T-helper 22 cell (primary cell): Measurements from ENCODE around the gene MYOF.
A peak's percentile ranks its signal among the peaks of the same experiment; 100 is the strongest.

Experiments used
- DNase-seq: peaks from one replicate; pipeline ENCODE4 v3.0.0-alpha.2; 2020; ENCODE audit warnings: low read depth

Gene MYOF

GRCh38 chr10:93482145-93482834 is at the start of gene MYOF:
Gene MYOF (minus strand): TSS chr10:93482334. CDS start chr10:93482194, 140 bp downstream.
- peak; percentile 7 for DNase-seq

- no peak for DNase-seq
These were observed 36.4 kb upstream of the MYOF start for GRCh38 chr10:93518531-93518930.

- no peak for DNase-seq
These were observed 33.9 kb upstream of the MYOF start for GRCh38 chr10:93516006-93516380.

- no peak for DNase-seq
These were observed 33.2 kb upstream of the MYOF start for GRCh38 chr10:93515071-93516005.

- no peak for DNase-seq
These were observed 32.4 kb upstream of the MYOF start for GRCh38 chr10:93514521-93514920.

DNA sequence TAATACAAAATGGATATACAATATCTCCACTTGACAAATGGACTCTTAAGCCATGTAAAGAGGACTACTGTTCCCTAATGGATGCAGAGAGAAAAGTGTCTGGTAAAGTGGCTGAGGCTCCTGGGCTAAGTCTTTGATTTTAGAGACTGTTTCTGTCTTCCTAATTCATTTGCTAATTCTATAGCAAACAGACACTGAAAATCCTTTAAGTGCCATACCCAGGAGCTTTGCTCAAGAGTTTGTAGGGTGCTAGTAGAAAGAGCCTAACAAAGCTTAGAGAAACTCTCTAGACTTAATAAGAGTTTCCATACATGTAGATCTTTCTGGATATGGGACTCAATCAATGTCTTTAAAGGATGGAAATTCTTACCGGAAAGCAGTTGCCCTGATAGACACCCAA is 31.0 kb upstream of the MYOF start:
- no peak for DNase-seq

- no peak for DNase-seq
These were observed 30.4 kb upstream of the MYOF start for GRCh38 chr10:93512565-93512964.

DNA sequence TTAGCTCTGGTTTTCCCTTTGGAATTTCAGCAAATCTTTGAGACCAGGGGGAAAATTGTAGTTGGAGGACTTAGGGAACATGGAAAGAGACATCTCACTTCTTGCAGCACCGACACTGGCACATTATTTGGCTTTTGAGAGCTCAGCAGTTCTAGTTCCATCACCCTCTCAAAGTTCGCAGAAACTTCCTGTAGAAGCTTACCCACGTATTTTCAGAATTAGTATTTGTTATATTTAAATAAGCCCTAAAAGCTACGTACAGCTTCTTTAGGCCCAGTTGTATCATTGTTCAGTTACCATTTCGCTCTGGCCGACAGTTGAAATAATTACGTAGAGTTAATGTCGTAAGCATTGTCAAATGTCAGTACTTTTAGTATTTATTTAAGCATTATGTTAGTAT is 27.7 kb upstream of the MYOF start:
- DNase-seq = no peak

GRCh38 chr10:93505075-93505474 is 22.9 kb upstream of the MYOF start:
- DNase-seq = no peak

DNA sequence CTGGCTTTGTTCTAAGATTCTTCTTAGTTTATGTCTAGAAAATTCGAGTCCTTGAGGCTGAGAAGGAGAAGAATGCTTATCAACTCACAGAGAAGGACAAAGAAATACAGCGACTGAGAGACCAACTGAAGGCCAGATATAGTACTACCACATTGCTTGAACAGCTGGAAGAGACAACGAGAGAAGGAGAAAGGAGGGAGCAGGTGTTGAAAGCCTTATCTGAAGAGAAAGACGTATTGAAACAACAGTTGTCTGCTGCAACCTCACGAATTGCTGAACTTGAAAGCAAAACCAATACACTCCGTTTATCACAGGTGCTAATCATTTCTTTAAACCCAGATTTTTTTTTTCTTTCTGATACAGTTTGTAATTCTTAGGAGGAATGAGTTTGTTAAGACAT is 20.9 kb upstream of the MYOF start:
- no peak for DNase-seq

- no peak for DNase-seq
These were observed 19.5 kb upstream of the MYOF start for GRCh38 chr10:93501650-93502049.

- no peak for DNase-seq
These were observed 16.0 kb upstream of the MYOF start for GRCh38 chr10:93498166-93498565.

DNA sequence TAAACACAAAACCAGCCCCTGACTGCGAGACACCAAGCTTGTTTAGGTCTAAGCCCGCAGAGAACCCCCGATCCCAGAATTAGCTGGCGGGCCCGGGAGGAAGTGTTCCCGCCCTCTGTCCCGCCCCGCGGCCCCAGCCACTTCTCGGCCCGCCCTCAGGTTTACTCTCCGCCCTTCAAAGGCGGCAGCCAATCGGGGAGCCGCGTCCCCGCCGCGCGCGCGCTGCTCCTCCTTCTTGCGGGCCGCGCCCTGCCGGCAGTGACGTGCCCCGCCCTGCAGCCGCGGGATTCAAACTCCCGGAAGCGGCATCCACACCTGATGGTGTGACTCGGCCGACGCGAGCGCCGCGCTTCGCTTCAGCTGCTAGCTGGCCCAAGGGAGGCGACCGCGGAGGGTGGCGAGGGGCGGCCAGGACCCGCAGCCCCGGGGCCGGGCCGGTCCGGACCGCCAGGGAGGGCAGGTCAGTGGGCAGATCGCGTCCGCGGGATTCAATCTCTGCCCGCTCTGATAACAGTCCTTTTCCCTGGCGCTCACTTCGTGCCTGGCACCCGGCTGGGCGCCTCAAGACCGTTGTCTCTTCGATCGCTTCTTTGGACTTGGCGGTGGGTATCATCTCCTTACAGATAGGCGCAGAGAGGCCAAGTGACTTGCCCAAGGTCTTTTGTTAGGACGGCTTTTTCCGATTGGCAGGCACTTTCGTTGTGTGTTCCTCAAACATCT is 14.3 kb upstream of the MYOF start, which contains the start of gene CEP55:
Gene CEP55, plus strand, starts transcription at position 291 of the 720 bp plus-strand sequence. CDS start 3,440 bp downstream, outside the sequence.
- DNase-seq = peak; percentile 90

- DNase-seq = no peak
These were observed 13.7 kb upstream of the MYOF start for GRCh38 chr10:93495654-93496321.

- no peak for DNase-seq
These were observed 12.4 kb upstream of the MYOF start for GRCh38 chr10:93494494-93494893.

DNA sequence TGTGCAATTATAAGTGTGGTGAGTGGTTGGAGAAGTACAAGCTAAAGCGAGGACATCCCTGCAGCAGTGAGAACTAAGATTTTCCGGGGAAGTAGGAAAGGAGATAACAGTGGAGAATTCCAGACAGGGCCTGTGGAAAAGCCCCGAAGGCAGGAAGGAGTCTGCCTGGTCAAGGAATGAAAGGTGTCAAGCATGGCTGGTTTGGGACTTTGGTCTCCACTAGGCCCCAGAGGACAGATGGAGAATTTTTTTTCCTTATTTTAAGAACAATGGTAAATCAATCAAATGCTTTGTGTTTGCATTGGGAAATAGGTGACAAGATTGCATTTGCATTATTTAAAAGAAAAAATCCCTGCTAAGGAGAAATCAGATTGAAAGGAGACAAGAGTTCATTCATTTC is 11.0 kb upstream of the MYOF start:
- no peak for DNase-seq

DNA sequence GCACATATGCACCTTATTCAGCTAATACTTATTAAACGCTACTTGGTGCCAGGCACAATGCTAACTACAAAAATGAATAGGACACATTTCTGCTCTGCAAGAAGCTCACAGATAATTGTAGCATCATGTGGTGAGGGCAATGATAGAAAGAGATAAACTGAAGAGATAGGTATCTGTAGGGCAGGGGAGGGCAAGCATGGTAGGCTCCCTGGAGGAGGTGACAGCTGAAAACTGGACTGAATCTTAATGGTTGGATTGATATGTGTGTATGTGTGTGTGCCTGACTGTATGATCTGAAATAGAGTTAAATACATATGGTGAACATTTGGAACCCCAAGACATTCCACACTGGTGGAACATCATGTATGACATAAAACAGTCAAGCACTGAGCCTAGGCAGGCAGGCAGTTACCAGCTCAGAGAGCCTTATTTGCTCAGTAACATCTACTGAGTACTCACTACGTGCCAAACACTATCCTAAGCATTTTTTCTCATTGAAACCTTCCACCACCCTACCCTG is 9.5 kb upstream of the MYOF start:
- no peak for DNase-seq

- no peak for DNase-seq
These were observed 6.9 kb upstream of the MYOF start for GRCh38 chr10:93488956-93489528.

DNA sequence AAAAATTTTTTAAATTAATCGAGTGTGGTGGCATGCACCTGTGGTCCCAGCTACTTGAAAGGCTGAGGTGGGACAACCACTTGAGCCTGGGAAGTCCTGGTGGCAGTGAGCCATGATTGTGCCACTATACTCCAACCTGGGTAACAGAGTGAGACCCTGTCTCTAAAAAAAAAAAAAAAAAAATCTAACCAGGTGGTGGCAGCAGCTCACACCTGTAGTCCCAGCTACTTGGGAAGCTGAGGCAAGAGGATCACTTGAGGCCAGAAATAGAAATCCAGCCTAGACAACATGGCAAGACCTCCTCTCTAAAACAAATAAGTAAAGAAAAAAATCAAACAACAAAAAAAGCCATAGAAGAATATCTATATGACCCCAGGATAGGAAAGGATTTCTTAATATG is 3.6 kb upstream of the MYOF start:
- no peak for DNase-seq

DNA sequence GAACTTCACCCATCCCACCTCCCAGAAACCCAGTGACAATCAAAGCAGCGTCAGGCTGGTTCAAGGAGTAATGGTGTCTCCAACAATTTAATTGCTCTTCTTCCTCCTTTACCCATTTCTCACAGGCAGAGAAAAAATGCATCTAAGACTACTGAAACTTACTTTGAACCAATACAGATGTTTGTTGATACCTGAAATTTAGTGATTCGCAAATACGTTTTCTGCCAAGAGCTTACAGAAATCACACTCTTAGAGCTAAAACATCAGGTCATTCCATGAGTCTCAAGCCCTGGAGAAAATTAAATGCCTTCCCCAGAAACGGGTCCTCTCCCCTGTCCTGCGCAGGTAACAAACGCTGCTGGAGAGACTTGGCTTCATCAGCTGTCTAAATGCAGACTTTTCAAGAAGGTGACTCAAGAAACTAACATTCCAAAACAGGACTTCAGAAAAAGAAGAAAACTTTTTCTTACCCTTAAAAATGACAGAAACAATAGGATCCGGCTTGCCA is 443 bp downstream of the MYOF start:
- no peak for DNase-seq

DNA sequence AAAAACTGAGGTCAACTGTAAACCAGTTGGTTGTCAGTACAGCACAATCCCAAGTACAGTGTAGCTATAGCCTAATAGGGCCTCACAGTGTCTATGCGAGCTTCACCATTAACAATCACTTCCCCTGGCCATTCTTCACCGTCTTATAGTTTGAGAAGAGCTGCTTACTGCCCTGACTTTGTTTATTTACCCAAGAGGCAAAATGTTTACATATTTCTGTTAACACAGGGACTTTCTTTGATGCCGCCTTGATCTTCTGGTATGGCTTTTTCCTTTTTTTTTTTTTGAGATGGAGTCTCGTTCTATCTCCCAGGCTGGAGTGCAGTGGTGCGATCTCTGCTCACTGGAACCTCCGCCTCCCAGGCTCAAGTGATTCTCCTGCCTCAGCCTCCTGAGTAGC is 3.3 kb downstream of the MYOF start:
- no peak for DNase-seq
